ENCODE measurements around the gene PRND.
"Not testable (repeated sequence)": the region's sequence is repeated elsewhere in the genome, so short reads cannot be mapped to it uniquely, and the experiment has no call there.

Gene PRND

DNA sequence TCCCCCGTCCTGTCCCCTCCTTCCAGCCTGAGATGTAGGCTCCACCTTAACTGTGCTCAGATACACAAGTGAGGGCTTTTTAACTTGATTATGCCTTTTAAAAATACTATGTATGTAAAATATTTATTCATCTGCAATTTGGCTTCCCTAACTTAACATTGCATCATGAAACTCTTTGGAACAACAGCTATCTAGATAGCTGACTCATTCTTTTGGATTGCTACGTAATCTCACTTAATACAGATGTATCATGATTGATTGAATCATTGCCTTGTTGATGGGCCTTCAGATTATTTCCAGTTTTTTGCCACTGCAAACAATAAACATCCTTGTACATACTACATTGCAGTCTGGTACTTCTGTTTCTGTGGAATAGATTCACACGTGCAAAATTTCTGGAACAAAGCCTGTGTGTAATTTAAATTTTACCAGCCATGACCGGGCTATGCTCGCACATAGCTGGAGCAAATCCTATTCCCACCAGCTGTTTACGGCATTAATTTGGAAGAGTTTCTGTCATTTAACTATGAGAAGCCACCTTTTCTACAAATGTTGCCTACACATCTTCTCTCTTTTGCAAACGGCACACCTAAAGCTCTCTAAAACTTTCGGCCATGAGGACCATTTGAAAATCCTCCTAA, 6.5 kb downstream of the PRND start:
- Histone ChIP-seq H2AFZ (ENCODE audit: low read depth, low read length) (no peak overlapping the region), H3K9me3 (ENCODE audit: low read length) (no peaks in the 10 kb centered on the region), H3K27me3 (ENCODE audit: insufficient read depth, low read length) (peaks cover 8% of the 10 kb centered on the region), H3K4me3 (ENCODE audit: low read length) (no peak overlapping the region), H3K36me3 (ENCODE audit: insufficient read depth, low read length) (no peaks in the 10 kb centered on the region), H3K4me1 (ENCODE audit: insufficient read depth, low read length) (peaks cover 10% of the 10 kb centered on the region)

DNA sequence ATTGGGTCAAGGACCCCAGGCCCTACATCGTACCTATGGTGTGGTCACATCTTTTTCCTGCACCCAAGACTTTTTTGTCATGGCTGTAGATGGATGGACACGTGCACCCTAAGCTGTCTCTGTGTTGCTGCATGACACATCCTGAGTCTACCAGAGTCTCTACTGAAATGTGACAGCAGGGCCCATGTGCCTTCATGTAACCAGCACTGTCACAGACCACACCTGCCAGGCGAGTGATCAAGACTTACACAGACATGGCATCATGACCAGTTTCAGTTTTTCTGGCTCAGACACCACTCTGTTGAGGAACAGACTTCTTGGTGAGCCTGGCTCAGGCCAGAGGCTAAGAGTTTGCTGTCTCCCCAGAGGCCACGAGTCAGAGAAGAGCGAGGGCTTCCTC, 7.6 kb downstream of the PRND start:
- Histone ChIP-seq H3K4me3 (ENCODE audit: low read length) (no peak overlapping the region), H3K4me1 (ENCODE audit: insufficient read depth, low read length) (peaks cover 10% of the 10 kb centered on the region), H3K9me3 (ENCODE audit: low read length) (no peaks in the 10 kb centered on the region), H2AFZ (ENCODE audit: low read depth, low read length) (no peak overlapping the region), H3K27me3 (ENCODE audit: insufficient read depth, low read length) (peaks cover 8% of the 10 kb centered on the region), H3K36me3 (ENCODE audit: insufficient read depth, low read length) (no peaks in the 10 kb centered on the region)

DNA sequence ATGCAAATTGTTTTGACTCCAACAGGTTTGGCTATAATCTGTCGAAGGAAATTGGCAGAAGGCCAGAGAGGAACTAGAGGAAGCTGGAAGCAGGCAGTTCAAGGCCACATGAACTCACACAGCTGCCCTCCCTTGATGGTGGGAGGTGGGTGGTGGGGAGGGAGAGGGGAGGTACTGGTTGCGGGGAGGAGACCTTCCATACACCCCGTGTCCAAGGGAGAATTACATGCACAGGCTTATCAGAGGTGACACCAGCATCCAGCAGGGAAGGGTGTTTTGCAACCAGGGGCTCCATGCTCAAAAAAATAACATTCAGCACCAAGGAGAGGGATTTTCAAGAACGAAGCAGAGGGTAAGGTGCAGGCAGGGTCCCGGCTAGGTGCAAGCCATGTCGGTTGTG, 9.1 kb downstream of the PRND start:
- no peaks in the 10 kb centered on the region for H3K27me3 ChIP-seq (ENCODE audit: insufficient read depth, low read length)
- no peaks in the 10 kb centered on the region for H3K9me3 ChIP-seq (ENCODE audit: low read length)
- peaks cover 10% of the 10 kb centered on the region for H3K4me1 ChIP-seq (ENCODE audit: insufficient read depth, low read length)
- H3K4me3 ChIP-seq (ENCODE audit: low read length), result no peak overlapping the region
- no peak overlapping the region for H2AFZ ChIP-seq (ENCODE audit: low read depth, low read length)
- no peaks in the 10 kb centered on the region for H3K36me3 ChIP-seq (ENCODE audit: insufficient read depth, low read length)

DNA sequence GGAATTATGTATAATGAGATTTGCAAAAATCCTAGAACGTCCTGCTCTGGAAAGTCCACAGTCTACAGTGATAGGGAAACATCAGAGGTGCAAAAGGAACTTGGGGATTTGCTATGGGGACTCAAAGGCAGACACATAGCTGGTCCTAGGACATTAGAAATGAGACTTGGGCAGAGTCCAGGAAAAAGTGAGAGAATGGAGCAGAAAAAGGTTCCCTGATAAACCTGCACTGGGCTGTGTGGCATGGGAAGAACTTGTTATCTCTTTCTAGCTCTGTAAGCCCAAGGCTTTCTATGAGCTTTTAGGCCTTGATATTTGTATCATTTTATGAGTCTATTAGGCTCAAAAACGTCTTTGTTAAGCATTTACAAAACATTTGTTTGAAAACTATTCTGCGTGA, 15.2 kb downstream of the PRND start:
- H3K36me3 ChIP-seq (ENCODE audit: insufficient read depth, low read length), result no peaks in the 10 kb centered on the region
- no peak overlapping the region for H3K4me3 ChIP-seq (ENCODE audit: low read length)
- no peaks in the 10 kb centered on the region for H3K9me3 ChIP-seq (ENCODE audit: low read length)
- H3K27me3 ChIP-seq (ENCODE audit: insufficient read depth, low read length), result no peaks in the 10 kb centered on the region
- H2AFZ ChIP-seq (ENCODE audit: low read depth, low read length), result no peak overlapping the region
- H3K4me1 ChIP-seq (ENCODE audit: insufficient read depth, low read length), result no peaks in the 10 kb centered on the region

DNA sequence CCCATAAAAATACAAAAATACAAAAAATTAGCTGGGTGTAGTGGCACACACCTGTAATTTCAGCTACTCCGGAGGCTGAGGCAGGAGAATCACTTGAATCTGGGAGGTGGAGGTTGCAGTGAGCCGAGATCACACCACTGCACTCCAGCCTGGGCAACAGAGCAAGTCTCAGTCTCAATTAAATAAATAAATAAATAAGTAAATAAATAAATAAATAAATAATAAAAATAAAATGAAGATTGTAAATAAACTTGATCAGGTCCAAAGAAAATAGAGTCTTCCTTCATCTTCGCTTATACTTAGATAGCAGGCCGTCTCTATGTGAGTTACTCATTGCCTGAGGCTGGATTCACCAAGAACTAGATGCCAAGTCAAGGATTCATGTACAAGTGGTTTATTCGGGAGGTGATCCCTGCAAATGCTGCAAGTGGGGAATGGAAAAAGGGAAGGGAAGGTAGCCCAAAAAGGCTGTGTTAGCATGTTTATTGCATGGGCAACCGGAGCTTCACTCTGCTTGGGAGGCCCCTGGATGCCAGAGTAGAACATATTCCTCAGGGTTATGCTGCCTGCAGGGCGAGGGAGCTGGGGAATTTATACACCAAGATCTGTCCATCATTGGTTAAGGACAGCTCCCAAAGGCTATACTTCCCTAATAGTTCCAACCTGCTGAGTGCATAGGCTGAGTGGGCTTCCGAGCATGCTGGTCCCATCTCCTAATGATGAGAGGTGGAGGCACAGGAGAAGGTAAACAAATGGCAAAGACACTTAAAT, 16.3 kb downstream of the PRND start:
- H3K36me3 ChIP-seq (ENCODE audit: insufficient read depth, low read length), result no peaks in the 10 kb centered on the region
- no peaks in the 10 kb centered on the region for H3K9me3 ChIP-seq (ENCODE audit: low read length)
- H2AFZ ChIP-seq (ENCODE audit: low read depth, low read length), result no peak overlapping the region
- no peaks in the 10 kb centered on the region for H3K4me1 ChIP-seq (ENCODE audit: insufficient read depth, low read length)
- H3K4me3 ChIP-seq (ENCODE audit: low read length), result no peak overlapping the region
- no peaks in the 10 kb centered on the region for H3K27me3 ChIP-seq (ENCODE audit: insufficient read depth, low read length)

DNA sequence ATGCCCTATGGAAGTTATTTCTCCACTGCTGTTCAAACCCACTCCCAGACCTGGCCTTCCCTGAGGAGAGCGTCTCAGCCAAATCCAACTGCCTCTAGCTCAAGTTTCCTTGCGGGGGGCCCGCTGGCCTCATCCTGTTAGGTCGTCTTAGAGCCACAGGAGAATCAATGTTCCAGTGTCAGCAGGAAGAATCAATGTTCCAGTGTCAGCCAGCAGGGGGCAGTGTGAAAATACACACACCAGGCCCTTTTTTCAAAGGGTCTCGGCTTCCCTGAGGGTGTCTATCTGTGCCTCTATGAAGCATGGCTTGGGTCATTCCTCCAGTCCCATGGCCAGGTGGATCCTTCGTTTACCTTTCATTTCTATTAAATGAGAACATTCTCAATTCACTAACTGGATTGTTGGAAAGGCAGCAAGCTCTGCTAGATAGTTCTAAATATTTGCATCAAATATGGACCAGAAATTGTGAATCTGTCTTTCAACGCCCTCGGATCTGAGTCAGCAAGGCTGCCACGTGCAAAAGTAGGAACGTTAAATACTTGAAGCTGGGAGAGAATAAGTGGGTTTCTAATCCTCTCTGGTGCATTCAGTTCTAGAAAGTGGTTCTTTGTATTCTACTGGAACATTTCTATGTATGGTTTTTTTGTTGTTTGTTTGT, 19.2 kb downstream of the PRND start:
- no peaks in the 10 kb centered on the region for H3K4me1 ChIP-seq (ENCODE audit: insufficient read depth, low read length)
- H3K36me3 ChIP-seq (ENCODE audit: insufficient read depth, low read length), result no peaks in the 10 kb centered on the region
- H2AFZ ChIP-seq (ENCODE audit: low read depth, low read length), result no peak overlapping the region
- no peak overlapping the region for H3K4me3 ChIP-seq (ENCODE audit: low read length)
- no peaks in the 10 kb centered on the region for H3K9me3 ChIP-seq (ENCODE audit: low read length)
- no peaks in the 10 kb centered on the region for H3K27me3 ChIP-seq (ENCODE audit: insufficient read depth, low read length)

DNA sequence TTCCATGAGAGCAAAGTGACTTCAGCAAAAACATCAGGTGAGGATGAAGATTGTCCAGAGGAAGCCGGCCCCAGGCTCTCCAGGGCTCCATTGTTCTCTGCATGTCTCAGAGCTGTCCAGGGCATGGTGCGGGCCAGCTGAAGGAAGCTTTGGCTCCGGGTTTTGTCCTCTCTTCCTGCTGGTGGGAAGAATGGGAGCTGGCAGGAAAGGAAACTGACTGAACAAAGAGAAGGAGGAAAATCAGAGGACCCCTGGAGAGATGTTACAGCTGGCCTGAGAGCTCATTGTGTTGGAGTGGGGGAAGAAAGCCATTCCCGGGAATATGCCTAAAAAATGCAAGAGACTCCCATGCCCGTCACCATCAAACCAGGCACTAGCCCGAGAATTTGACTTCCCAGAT, 27.1 kb downstream of the PRND start:
- H2AFZ ChIP-seq (ENCODE audit: low read depth, low read length), result no peak overlapping the region
- H3K27me3 ChIP-seq (ENCODE audit: insufficient read depth, low read length), result peaks cover 16% of the 10 kb centered on the region
- H3K4me3 ChIP-seq (ENCODE audit: low read length), result no peak overlapping the region
- H3K9me3 ChIP-seq (ENCODE audit: low read length), result peaks cover 2% of the 10 kb centered on the region
- no peaks in the 10 kb centered on the region for H3K36me3 ChIP-seq (ENCODE audit: insufficient read depth, low read length)
- H3K4me1 ChIP-seq (ENCODE audit: insufficient read depth, low read length), result no peaks in the 10 kb centered on the region

DNA sequence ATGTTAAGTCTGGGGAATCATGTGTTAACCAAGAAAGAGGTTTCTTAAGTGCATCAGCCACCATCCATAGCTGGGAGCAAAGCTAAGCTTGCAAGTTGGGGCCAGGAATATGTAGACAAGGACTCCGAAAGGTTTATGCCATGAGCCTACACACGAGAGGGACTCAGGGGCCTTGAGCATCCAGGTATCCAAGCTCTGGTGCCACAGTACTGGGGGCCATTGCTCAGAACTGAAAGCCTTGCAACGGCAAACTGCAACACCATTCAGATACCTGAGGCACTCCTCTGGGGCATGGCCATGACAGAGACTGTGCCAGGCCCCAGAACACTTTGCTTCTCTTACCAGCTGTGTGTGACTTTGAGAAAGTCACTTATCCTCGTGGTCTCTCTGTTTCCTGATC, 27.6 kb downstream of the PRND start:
- Histone ChIP-seq H3K9me3 (ENCODE audit: low read length) (peaks cover 2% of the 10 kb centered on the region), H3K4me1 (ENCODE audit: insufficient read depth, low read length) (no peaks in the 10 kb centered on the region), H3K4me3 (ENCODE audit: low read length) (no peak overlapping the region), H3K36me3 (ENCODE audit: insufficient read depth, low read length) (no peaks in the 10 kb centered on the region), H2AFZ (ENCODE audit: low read depth, low read length) (no peak overlapping the region), H3K27me3 (ENCODE audit: insufficient read depth, low read length) (peaks cover 16% of the 10 kb centered on the region)

DNA sequence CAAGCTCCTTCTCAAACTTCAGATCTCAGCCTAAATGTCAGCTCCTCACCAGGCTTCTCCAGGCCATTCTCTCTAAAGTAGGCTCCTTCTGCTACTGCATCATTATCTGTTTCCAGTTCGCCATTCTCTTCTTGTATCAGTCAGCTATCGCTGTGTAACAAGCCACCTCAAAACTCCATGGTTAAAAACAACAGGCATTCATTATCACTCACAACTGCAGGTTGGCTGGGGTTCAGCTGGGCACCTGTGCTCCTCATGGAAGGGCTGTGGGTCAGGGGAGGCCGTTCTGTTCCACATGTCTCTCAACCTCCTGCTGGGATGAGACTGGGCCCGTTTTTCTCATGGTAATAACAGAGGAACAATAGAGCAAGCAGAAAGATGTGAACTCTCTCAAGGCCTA, 28.7 kb downstream of the PRND start:
- Histone ChIP-seq H3K4me1 (ENCODE audit: insufficient read depth, low read length) (no peaks in the 10 kb centered on the region), H3K9me3 (ENCODE audit: low read length) (peaks cover 2% of the 10 kb centered on the region), H2AFZ (ENCODE audit: low read depth, low read length) (no peak overlapping the region), H3K4me3 (ENCODE audit: low read length) (no peak overlapping the region), H3K27me3 (ENCODE audit: insufficient read depth, low read length) (peaks cover 16% of the 10 kb centered on the region), H3K36me3 (ENCODE audit: insufficient read depth, low read length) (no peaks in the 10 kb centered on the region)

DNA sequence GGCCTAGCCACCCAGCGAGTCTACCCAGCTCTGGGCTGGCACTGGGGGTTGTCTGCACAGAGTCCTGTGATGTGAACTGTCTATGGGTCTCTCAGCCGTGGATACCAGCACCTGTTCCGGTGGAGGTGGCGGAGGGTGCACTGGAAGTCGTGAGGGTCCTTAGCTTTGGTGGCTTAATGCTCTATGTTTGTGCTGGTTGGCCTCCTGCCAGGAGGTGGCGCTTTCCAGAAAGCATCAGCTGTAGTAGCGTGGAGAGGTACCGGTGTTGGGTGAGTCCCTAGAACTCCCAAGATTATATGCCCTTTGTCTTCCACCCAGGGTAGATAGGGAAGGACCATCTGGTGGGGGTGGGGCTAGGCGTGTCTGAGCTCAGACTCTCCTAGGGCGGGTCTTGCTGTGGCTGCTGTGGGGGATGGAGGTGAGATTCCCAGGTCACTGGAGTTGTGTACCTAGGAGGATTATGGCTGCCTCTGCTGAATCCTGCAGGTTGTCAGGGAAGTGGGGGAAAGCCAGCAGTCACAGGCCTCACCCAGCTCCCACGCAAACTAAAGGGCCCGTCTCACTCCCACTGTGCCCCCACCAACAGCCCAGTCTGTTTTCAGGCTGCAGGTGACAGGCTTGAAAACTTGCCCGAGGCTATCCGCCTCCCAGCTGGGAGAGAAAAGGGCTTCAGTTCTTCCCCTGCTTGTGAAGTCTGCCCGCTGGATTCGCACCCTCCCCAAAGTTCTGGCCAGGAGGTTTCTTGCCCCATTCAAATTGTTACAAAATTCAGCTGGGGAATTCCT, 37.6 kb downstream of the PRND start:
- not testable (repeated sequence) for H3K36me3 ChIP-seq (ENCODE audit: insufficient read depth, low read length); H3K27me3 ChIP-seq (ENCODE audit: insufficient read depth, low read length); H3K4me1 ChIP-seq (ENCODE audit: insufficient read depth, low read length); H2AFZ ChIP-seq (ENCODE audit: low read depth, low read length); H3K9me3 ChIP-seq (ENCODE audit: low read length); H3K4me3 ChIP-seq (ENCODE audit: low read length)

DNA sequence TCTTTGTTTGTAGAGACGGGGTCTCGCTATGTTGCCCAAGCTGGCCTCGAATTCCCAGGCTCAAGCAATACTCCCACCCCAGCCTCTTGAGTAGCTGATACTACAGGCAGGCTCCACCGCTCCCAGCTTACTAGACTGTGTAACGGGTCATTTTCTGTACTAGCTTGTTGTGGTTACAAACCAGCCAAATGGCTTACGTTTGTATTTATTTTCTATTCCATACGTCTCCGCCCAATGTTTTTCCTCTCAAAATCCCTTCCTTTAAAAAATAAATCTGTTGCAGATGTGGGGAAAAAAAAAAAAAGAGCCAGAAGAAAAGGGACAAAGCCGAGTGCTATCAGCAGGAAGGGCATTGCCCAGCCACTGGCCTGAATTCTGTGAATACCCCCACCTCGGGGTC, 41.6 kb downstream of the PRND start:
- Histone ChIP-seq H3K4me3 (ENCODE audit: low read length) (no peak overlapping the region), H3K9me3 (ENCODE audit: low read length) (no peaks in the 10 kb centered on the region), H3K27me3 (ENCODE audit: insufficient read depth, low read length) (no peaks in the 10 kb centered on the region), H2AFZ (ENCODE audit: low read depth, low read length) (no peak overlapping the region), H3K36me3 (ENCODE audit: insufficient read depth, low read length) (no peaks in the 10 kb centered on the region), H3K4me1 (ENCODE audit: insufficient read depth, low read length) (no peaks in the 10 kb centered on the region)

DNA sequence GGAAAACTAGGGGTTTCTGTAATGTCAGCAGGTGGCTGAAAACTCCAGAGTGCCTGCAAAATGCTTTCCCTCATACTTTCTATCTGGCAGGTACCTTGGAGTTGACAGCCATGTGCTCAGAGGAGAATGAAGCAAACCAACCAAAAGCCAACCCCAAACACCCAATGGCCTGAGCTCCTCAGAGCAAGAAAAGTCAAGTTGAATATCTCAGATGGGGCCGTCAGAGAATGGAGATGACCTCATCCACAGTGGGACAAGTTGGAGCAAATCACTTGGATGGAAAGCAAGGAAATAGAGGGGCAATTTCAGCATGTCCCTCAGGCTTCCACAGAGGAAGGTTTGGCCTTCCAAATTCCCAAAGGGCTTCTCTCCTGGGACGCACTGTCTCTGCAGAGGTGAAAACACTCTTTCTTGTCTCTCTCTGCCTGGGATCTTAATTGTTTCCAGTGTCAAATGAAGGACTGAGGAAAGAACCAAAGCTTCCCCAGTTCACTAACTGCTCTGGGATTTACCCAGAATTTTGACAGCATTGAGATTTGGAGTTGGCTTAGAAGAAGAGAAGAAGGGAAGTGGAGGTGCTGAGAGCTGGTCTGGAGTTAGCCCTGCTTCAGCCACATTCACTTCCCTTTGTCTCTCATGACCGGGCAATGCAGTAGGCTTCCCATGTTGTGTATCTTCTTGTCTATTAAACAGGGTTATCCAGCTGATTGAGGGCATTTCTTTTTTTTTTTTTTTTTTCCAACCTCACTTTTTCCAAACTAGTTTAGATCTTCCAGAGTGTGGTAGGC, 42.2 kb downstream of the PRND start:
- Histone ChIP-seq H2AFZ (ENCODE audit: low read depth, low read length) (no peak overlapping the region), H3K36me3 (ENCODE audit: insufficient read depth, low read length) (no peaks in the 10 kb centered on the region), H3K4me3 (ENCODE audit: low read length) (no peak overlapping the region), H3K9me3 (ENCODE audit: low read length) (no peaks in the 10 kb centered on the region), H3K4me1 (ENCODE audit: insufficient read depth, low read length) (no peaks in the 10 kb centered on the region), H3K27me3 (ENCODE audit: insufficient read depth, low read length) (no peaks in the 10 kb centered on the region)

Data from neuron (in vitro differentiated cells).